HG03575 (cell line): ENCODE results near the gene TTC27.
"Not testable (repeated sequence)": the region's sequence is repeated elsewhere in the genome, so short reads cannot be mapped to it uniquely, and the experiment has no call there.

ENCODE experiments used
- ATAC-seq: cut with Tn5 transposase; IDR thresholded peaks from one replicate; pipeline ENCODE4 v1.9.1; 2021; ENCODE audit not compliant: unreplicated experiment, insufficient number of reproducible peaks, low FRiP score; ENCODE audit errors: extremely low read depth

Gene TTC27

GRCh38 chr2:32627814-32628579 is at the start of gene TTC27:
Gene TTC27 (plus strand): TSS chr2:32628050. CDS start chr2:32628293, 243 bp downstream.
- ATAC-seq: peak; percentile 98

- ATAC-seq: peak; percentile 61
Measured at GRCh38 chr2:32591669-32592463, 36.0 kb upstream of the TTC27 start.

- ATAC-seq: no peak
Measured at GRCh38 chr2:32594573-32594972, 33.3 kb upstream of the TTC27 start.

- ATAC-seq: no peak
Measured at GRCh38 chr2:32611366-32611765, 16.5 kb upstream of the TTC27 start.

GRCh38 chr2:32611771-32612170 is 16.1 kb upstream of the TTC27 start:
- no peak for ATAC-seq

- no peak for ATAC-seq
Measured at GRCh38 chr2:32614084-32614483, 13.8 kb upstream of the TTC27 start.

- ATAC-seq: no peak
Measured at GRCh38 chr2:32617599-32618189, 10.2 kb upstream of the TTC27 start.

GRCh38 chr2:32622570-32623310 is 5.1 kb upstream of the TTC27 start:
- no peak for ATAC-seq

GRCh38 chr2:32623311-32623706 is 4.5 kb upstream of the TTC27 start:
- no peak for ATAC-seq

GRCh38 chr2:32624812-32625211 is 3.0 kb upstream of the TTC27 start:
- no peak for ATAC-seq

GRCh38 chr2:32626639-32627221 is 1.1 kb upstream of the TTC27 start:
- no peak for ATAC-seq

- peak; percentile 17 for ATAC-seq
Measured at GRCh38 chr2:32627441-32627813, 423 bp upstream of the TTC27 start.

- ATAC-seq: no peak
Measured at GRCh38 chr2:32632089-32632488, 4.2 kb downstream of the TTC27 start.

GRCh38 chr2:32633040-32633439 is 5.2 kb downstream of the TTC27 start:
- no peak for ATAC-seq

GRCh38 chr2:32638548-32638947 is 10.7 kb downstream of the TTC27 start:
- ATAC-seq: not testable (repeated sequence)

GRCh38 chr2:32641180-32641579 is 13.3 kb downstream of the TTC27 start:
- no peak for ATAC-seq

- ATAC-seq: no peak
Measured at GRCh38 chr2:32647180-32647651, 19.4 kb downstream of the TTC27 start.

- no peak for ATAC-seq
Measured at GRCh38 chr2:32652555-32653209, 24.8 kb downstream of the TTC27 start.
